NOMO-1 (cell line): ENCODE data around the gene MYLK2.

Experiments used
- DNase-seq, 2 experiments: peaks; one replicate each; lab custom pipeline; 2025; ENCODE audit not compliant: unreplicated experiment in 2 of 2; lab: John Stamatoyannopoulos, UW

MYLK2 gene

GRCh38 chr20:31835554-31835953, 16.4 kb downstream of the MYLK2 start:
- no peak for DNase-seq

GRCh38 chr20:31835977-31836852, 17.1 kb downstream of the MYLK2 start:
- DNase-seq, result peak; percentile 79 to 80

- DNase-seq, result no peak
These were observed 17.9 kb downstream of the MYLK2 start for GRCh38 chr20:31836853-31837608.

GRCh38 chr20:31837896-31838397, 18.8 kb downstream of the MYLK2 start:
- no peak for DNase-seq

- DNase-seq, result peak; percentile 19 to 27
These were observed 19.6 kb downstream of the MYLK2 start for GRCh38 chr20:31838646-31839292.

GRCh38 chr20:31839782-31840487, 20.8 kb downstream of the MYLK2 start:
- DNase-seq, result no peak

- DNase-seq, result no peak
These were observed 22.0 kb downstream of the MYLK2 start for GRCh38 chr20:31840906-31841816.

- no peak for DNase-seq
These were observed 22.8 kb downstream of the MYLK2 start for GRCh38 chr20:31841928-31842327.

- no peak for DNase-seq
These were observed 23.5 kb downstream of the MYLK2 start for GRCh38 chr20:31842471-31843157.

GRCh38 chr20:31843288-31843687, 24.1 kb downstream of the MYLK2 start:
- DNase-seq, result no peak

GRCh38 chr20:31843881-31844280, 24.7 kb downstream of the MYLK2 start:
- DNase-seq, result no peak

GRCh38 chr20:31844737-31845299, 25.7 kb downstream of the MYLK2 start:
- no peak for DNase-seq

- DNase-seq, result no peak
These were observed 26.2 kb downstream of the MYLK2 start, which contains the start of gene FOXS1 for GRCh38 chr20:31845300-31845863. Gene FOXS1, minus strand, starts transcription at chr20:31845604. Its CDS starts 62 bp downstream, at chr20:31845542.

GRCh38 chr20:31846793-31847138, 27.6 kb downstream of the MYLK2 start:
- no peak for DNase-seq

- DNase-seq, result no peak
These were observed 29.2 kb downstream of the MYLK2 start for GRCh38 chr20:31848088-31848999.

- DNase-seq, result no peak
These were observed 30.3 kb downstream of the MYLK2 start for GRCh38 chr20:31849306-31849930.
